ENCODE results near the gene WDR45. TPM values are rescaled to one million over a fixed set of nuclear protein-coding genes. Genes with fewer than 3 reads are reported as not detected.
A peak's percentile ranks its signal among the peaks of the same experiment; 100 is the strongest.

WDR45 gene
- total and polyA plus RNA-seq, 7 experiments from 2014 or later = 38.3 to 115 (median 76.7) TPM

DNA sequence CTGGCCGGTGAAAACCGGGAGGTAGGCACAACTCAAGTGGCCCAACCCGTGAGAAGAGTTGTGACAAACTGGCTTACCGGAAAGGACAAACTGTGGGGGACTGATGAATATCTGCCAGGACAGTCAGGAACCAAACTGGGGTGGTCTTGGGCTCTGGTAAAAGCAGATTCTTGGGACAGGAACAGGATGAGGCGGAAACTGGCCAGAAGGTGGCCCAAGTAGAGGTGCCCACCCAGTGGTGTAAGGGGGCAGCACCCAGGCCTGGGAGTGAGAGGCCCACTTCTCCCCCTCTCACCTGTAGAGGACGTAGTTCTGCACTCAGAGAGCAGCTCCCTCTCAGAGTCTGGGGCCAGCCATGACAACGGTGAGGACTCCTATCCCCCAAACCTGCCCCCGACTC, 15.0 kb downstream of the WDR45 start:
- ATAC-seq (no peak), DNase-seq (no peak)
- Mint-ChIP-seq H3K9me3 (no peaks in the 10 kb centered on the region), H3K4me1 (no peaks in the 10 kb centered on the region), H3K4me3 (no peak overlapping the region), H3K27me3 (no peaks in the 10 kb centered on the region), H3K27ac (peak overlapping the region in 1 of 9 donors; percentile 31), H3K36me3 (no peaks in the 10 kb centered on the region)
- ChIA-PET CTCF (no interaction called here), POLR2A (no interaction called here)
- H3K36me3 ChIP-seq (ENCODE audit: control insufficient read depth in 2 of 3, insufficient read depth in 3 of 3, low read length in 3 of 3) = peaks cover 0 to 13% (median 0%) of the 10 kb centered on the region in 3 experiments
- intact Hi-C loops (cut with micrococcal nuclease) = no loop called here
- H3K4me3 ChIP-seq (ENCODE audit: low read length) = no peak overlapping the region
- no peaks in the 10 kb centered on the region for H3K27me3 ChIP-seq (ENCODE audit: control insufficient read depth in 2 of 2, insufficient read depth in 2 of 2, low read length in 2 of 2)
- no peaks in the 10 kb centered on the region for H3K4me1 ChIP-seq (ENCODE audit: control insufficient read depth in 2 of 2, insufficient read depth in 2 of 2, low read length in 2 of 2)
- H3K27ac ChIP-seq (ENCODE audit: low read depth, low read length) = no peak overlapping the region
- no peaks in the 10 kb centered on the region for H3K9me3 ChIP-seq (ENCODE audit: control insufficient read depth in 2 of 3, low read length in 3 of 3)

DNA sequence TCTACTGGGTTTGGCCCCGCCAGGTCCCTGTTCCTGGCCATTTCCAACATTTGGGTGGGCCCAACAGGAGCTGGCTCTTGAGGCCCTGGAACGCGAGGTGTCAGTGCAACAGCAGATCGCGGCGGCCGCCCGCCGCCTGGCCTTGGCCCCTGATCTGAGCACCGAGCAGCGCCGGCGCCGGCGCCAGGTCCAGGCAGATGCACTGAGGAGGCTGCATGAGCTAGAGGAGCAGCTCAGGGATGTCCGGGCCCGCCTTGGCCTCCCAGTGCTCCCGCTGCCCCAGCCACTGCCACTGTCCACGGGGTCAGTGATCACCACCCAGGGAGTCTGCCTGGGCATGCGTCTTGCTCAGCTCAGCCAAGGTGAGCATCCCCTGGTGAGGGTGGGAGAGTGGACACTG, 15.4 kb downstream of the WDR45 start:
- H3K36me3 Mint-ChIP-seq = no peaks in the 10 kb centered on the region
- Histone ChIP-seq H3K27ac (ENCODE audit: low read depth, low read length) (no peak overlapping the region), H3K4me3 (ENCODE audit: low read length) (no peak overlapping the region), H3K27me3 (ENCODE audit: control insufficient read depth in 2 of 2, insufficient read depth in 2 of 2, low read length in 2 of 2) (no peaks in the 10 kb centered on the region), H3K36me3 (ENCODE audit: control insufficient read depth in 2 of 3, insufficient read depth in 3 of 3, low read length in 3 of 3) (peaks cover 0 to 13% (median 0%) of the 10 kb centered on the region in 3 experiments), H3K4me1 (ENCODE audit: control insufficient read depth in 2 of 2, insufficient read depth in 2 of 2, low read length in 2 of 2) (no peaks in the 10 kb centered on the region), H3K9me3 (ENCODE audit: control insufficient read depth in 2 of 3, low read length in 3 of 3) (no peaks in the 10 kb centered on the region)
- no peaks in the 10 kb centered on the region for H3K4me1 Mint-ChIP-seq
- no peak overlapping the region for H3K4me3 Mint-ChIP-seq
- no peak overlapping the region for H3K27ac Mint-ChIP-seq
- ChIA-PET CTCF (no interaction called here), POLR2A (no interaction called here)
- intact Hi-C loops (cut with micrococcal nuclease) = no loop called here
- DNase-seq (no peak), ATAC-seq (no peak)
- no peaks in the 10 kb centered on the region for H3K27me3 Mint-ChIP-seq
- H3K9me3 Mint-ChIP-seq = no peaks in the 10 kb centered on the region

DNA sequence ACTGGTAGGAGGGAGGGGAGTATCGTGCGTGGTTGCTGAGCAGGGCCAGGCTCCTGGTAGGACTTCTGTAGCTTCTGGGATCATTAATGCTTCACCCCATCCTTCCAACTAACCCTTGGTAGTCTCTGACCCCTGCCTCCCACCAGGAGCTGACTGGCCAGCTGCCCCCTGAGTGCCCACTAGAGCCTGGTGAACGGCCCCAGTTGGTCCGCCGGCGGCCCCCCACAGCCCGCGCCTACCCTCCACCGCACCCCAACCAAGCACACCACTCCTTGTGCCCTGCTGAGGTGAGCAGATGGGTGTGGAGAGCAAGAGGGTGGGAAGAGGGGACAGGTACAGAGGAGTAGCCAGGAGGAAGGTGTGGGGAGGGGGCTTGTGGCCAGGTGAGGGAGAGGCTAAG, 16.0 kb downstream of the WDR45 start:
- Mint-ChIP-seq H3K36me3 (no peaks in the 10 kb centered on the region), H3K4me3 (no peak overlapping the region), H3K27ac (no peak overlapping the region), H3K4me1 (no peaks in the 10 kb centered on the region), H3K27me3 (no peaks in the 10 kb centered on the region), H3K9me3 (no peaks in the 10 kb centered on the region)
- Histone ChIP-seq H3K36me3 (ENCODE audit: control insufficient read depth in 2 of 3, insufficient read depth in 3 of 3, low read length in 3 of 3) (peaks cover 0 to 13% (median 0%) of the 10 kb centered on the region in 3 experiments), H3K27ac (ENCODE audit: low read depth, low read length) (no peak overlapping the region), H3K27me3 (ENCODE audit: control insufficient read depth in 2 of 2, insufficient read depth in 2 of 2, low read length in 2 of 2) (no peaks in the 10 kb centered on the region), H3K4me3 (ENCODE audit: low read length) (no peak overlapping the region), H3K9me3 (ENCODE audit: control insufficient read depth in 2 of 3, low read length in 3 of 3) (no peaks in the 10 kb centered on the region), H3K4me1 (ENCODE audit: control insufficient read depth in 2 of 2, insufficient read depth in 2 of 2, low read length in 2 of 2) (no peaks in the 10 kb centered on the region)
- ATAC-seq (no peak), DNase-seq (no peak)
- ChIA-PET CTCF (no interaction called here), POLR2A (no interaction called here)
- intact Hi-C loops (cut with micrococcal nuclease) = no loop called here

DNA sequence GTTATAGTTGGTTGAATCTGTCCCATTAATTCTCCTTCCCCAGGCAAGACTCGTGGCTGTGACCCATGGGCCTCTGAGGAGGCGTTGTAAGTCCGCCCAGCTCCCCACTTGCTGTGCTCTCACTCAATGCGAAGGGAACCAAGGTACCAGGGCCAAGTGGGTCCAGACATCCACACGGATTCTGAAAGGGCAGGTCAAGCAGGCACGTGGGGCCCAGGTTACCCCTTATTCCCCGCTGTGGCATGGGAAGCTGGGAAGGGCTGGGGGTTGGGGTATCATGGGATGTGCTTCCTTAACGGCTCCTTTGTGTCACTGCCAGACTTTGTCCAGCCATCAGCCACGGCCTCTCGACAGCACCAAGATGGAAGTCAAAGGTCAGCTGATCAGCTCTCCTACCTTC, 17.8 kb downstream of the WDR45 start:
- CTCF ChIA-PET = no interaction called here
- ATAC-seq = no peak
- H3K27ac Mint-ChIP-seq = no peak overlapping the region

DNA sequence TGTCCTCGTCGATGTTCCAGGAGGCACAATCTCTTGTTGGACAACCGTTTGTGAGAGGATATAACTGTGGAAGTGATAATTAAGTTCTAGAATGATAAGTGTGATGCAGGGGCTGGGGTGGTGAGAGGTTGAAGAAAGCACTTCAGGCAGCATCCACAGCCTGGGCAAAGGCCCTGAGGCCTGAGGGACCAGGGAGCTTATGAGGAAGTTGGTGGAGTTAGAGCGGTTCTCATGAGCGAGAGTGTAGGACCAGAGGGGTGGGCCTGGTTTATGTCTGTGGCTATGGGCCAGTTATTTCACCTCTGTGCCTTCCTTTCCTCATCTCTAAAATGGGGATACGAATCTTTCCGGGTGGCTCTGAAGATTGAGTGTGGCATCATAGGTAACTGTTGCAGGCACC, 18.2 kb downstream of the WDR45 start:
- intact Hi-C loops (cut with micrococcal nuclease) = no loop called here
- Histone ChIP-seq H3K4me1 (ENCODE audit: control insufficient read depth in 2 of 2, insufficient read depth in 2 of 2, low read length in 2 of 2) (no peaks in the 10 kb centered on the region), H3K4me3 (ENCODE audit: low read length) (no peak overlapping the region), H3K36me3 (ENCODE audit: control insufficient read depth in 2 of 3, insufficient read depth in 3 of 3, low read length in 3 of 3) (peaks cover 0 to 13% (median 0%) of the 10 kb centered on the region in 3 experiments), H3K27ac (ENCODE audit: low read depth, low read length) (no peak overlapping the region), H3K9me3 (ENCODE audit: control insufficient read depth in 2 of 3, low read length in 3 of 3) (no peaks in the 10 kb centered on the region), H3K27me3 (ENCODE audit: control insufficient read depth in 2 of 2, insufficient read depth in 2 of 2, low read length in 2 of 2) (no peaks in the 10 kb centered on the region)
- Mint-ChIP-seq H3K27me3 (no peaks in the 10 kb centered on the region), H3K36me3 (no peaks in the 10 kb centered on the region), H3K4me3 (no peak overlapping the region), H3K4me1 (peaks cover 0 to 6% (median 0%) of the 10 kb centered on the region in 7 donors), H3K27ac (peak overlapping the region in 2 of 9 donors; percentile 36 to 65), H3K9me3 (no peaks in the 10 kb centered on the region)
- ChIA-PET CTCF (no interaction called here), POLR2A (interaction anchor here (0.6 to 0.7 kb wide), 2 partner anchors 13 to 72 kb away, joined by 3 read pairs; no protein-coding TSS in a partner anchor)
- ATAC-seq (no peak), DNase-seq (no peak)

More for the DNA sequence above, 17.8 kb downstream of the WDR45 start:
- Histone ChIP-seq H3K9me3 (ENCODE audit: control insufficient read depth in 2 of 3, low read length in 3 of 3) (no peaks in the 10 kb centered on the region), H3K4me3 (ENCODE audit: low read length) (no peak overlapping the region), H3K27ac (ENCODE audit: low read depth, low read length) (no peak overlapping the region), H3K27me3 (ENCODE audit: control insufficient read depth in 2 of 2, insufficient read depth in 2 of 2, low read length in 2 of 2) (no peaks in the 10 kb centered on the region), H3K36me3 (ENCODE audit: control insufficient read depth in 2 of 3, insufficient read depth in 3 of 3, low read length in 3 of 3) (peaks cover 0 to 13% (median 0%) of the 10 kb centered on the region in 3 experiments), H3K4me1 (ENCODE audit: control insufficient read depth in 2 of 2, insufficient read depth in 2 of 2, low read length in 2 of 2) (no peaks in the 10 kb centered on the region)
- H3K27me3 Mint-ChIP-seq = no peaks in the 10 kb centered on the region
- intact Hi-C loops (cut with micrococcal nuclease) = no loop called here
- H3K9me3 Mint-ChIP-seq = no peaks in the 10 kb centered on the region
- DNase-seq = no peak
- peaks cover 0 to 4% (median 0%) of the 10 kb centered on the region in 7 donors for H3K4me1 Mint-ChIP-seq
- H3K36me3 Mint-ChIP-seq = no peaks in the 10 kb centered on the region
- H3K4me3 Mint-ChIP-seq = no peak overlapping the region
- POLR2A ChIA-PET = interaction anchor here (0.6 kb wide), 1 partner anchor 13 kb away, joined by 3 read pairs; no protein-coding TSS in a partner anchor

DNA sequence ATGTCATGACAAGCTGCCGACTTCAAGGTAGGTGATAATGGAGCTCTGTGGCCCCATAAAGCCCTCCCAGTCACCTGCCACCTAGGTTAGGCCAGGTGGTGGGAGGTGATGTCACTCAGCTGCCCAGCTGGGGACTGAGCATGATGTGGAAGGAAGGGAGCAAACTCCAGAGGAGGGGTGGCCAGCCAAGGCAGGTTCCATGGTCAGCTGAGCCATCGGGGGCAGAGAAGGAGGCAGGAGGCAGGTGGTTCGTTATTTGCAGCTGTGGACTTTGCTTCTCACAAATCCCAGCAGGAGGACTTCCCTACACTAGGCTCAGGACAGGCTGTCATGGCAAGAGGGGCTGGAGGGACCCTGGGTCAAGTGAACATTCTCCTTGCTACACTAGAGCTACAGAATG, 18.8 kb downstream of the WDR45 start:
- no peaks in the 10 kb centered on the region for H3K4me1 ChIP-seq (ENCODE audit: control insufficient read depth in 2 of 2, insufficient read depth in 2 of 2, low read length in 2 of 2)
- H3K4me1 Mint-ChIP-seq = peaks cover 0 to 6% (median 2%) of the 10 kb centered on the region in 7 donors
- POLR2A ChIA-PET = interaction anchor here (0.7 kb wide), 1 partner anchor 72 kb away, joined by 3 read pairs; no protein-coding TSS in a partner anchor
- peaks cover 0 to 13% (median 0%) of the 10 kb centered on the region in 3 experiments for H3K36me3 ChIP-seq (ENCODE audit: control insufficient read depth in 2 of 3, insufficient read depth in 3 of 3, low read length in 3 of 3)
- no peaks in the 10 kb centered on the region for H3K36me3 Mint-ChIP-seq
- no peaks in the 10 kb centered on the region for H3K9me3 ChIP-seq (ENCODE audit: control insufficient read depth in 2 of 3, low read length in 3 of 3)
- ATAC-seq = no peak
- DNase-seq = no peak
- no peaks in the 10 kb centered on the region for H3K27me3 ChIP-seq (ENCODE audit: control insufficient read depth in 2 of 2, insufficient read depth in 2 of 2, low read length in 2 of 2)
- H3K4me3 ChIP-seq (ENCODE audit: low read length) = no peak overlapping the region
- intact Hi-C loops (cut with micrococcal nuclease) = no loop called here
- no peaks in the 10 kb centered on the region for H3K9me3 Mint-ChIP-seq
- H3K27ac Mint-ChIP-seq = peak overlapping the region in 1 of 9 donors; percentile 60
- CTCF ChIA-PET = no interaction called here
- no peaks in the 10 kb centered on the region for H3K27me3 Mint-ChIP-seq
- H3K4me3 Mint-ChIP-seq = no peak overlapping the region
- H3K27ac ChIP-seq (ENCODE audit: low read depth, low read length) = no peak overlapping the region

DNA sequence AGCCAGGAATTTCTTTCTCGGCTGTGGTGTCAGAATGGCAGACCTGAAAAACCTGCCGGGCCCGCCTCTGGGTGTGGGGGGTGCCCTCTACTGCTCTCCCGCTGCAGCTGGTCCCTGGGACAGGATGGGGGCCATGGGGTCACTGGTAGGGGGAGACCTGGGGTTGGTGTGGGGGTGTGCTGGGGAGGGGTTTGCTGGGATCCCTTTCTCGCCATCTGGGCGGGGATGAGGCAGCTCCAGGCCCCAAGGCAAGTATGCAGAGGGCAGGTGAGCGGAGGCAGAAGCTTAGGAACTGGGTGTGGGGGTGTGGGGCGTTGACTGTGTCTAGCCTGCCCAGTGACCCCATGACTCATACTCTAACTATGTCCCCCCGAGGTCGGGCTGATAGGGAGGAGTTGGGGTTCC, 20.0 kb downstream of the WDR45 start:
- Histone ChIP-seq H3K27ac (ENCODE audit: low read depth, low read length) (no peak overlapping the region), H3K36me3 (ENCODE audit: control insufficient read depth in 2 of 3, insufficient read depth in 3 of 3, low read length in 3 of 3) (peaks cover 0 to 9% (median 0%) of the 10 kb centered on the region in 3 experiments), H3K4me1 (ENCODE audit: control insufficient read depth in 2 of 2, insufficient read depth in 2 of 2, low read length in 2 of 2) (peaks cover 0 to under 1% of the 10 kb centered on the region in 2 donors), H3K9me3 (ENCODE audit: control insufficient read depth in 2 of 3, low read length in 3 of 3) (no peaks in the 10 kb centered on the region), H3K4me3 (ENCODE audit: low read length) (no peak overlapping the region), H3K27me3 (ENCODE audit: control insufficient read depth in 2 of 2, insufficient read depth in 2 of 2, low read length in 2 of 2) (no peaks in the 10 kb centered on the region)
- DNase-seq = no peak
- Mint-ChIP-seq H3K4me3 (no peak overlapping the region), H3K9me3 (no peaks in the 10 kb centered on the region), H3K27ac (no peak overlapping the region), H3K4me1 (peaks cover 2 to 18% (median 14%) of the 10 kb centered on the region in 7 donors), H3K36me3 (no peaks in the 10 kb centered on the region), H3K27me3 (no peaks in the 10 kb centered on the region)
- ChIA-PET POLR2A (no interaction called here), CTCF (no interaction called here)
- no peak for ATAC-seq
- intact Hi-C loops (cut with micrococcal nuclease) = no loop called here

Measured in naive thymus-derived CD4-positive, alpha-beta T cell (primary cell).